ENCODE results near the gene SLMAP. TPM values are rescaled to one million over a fixed set of nuclear protein-coding genes. Genes with fewer than 3 reads are reported as not detected.

Gene SLMAP
- total RNA-seq, 1 experiment from 2014 or later: 49.2 TPM

DNA sequence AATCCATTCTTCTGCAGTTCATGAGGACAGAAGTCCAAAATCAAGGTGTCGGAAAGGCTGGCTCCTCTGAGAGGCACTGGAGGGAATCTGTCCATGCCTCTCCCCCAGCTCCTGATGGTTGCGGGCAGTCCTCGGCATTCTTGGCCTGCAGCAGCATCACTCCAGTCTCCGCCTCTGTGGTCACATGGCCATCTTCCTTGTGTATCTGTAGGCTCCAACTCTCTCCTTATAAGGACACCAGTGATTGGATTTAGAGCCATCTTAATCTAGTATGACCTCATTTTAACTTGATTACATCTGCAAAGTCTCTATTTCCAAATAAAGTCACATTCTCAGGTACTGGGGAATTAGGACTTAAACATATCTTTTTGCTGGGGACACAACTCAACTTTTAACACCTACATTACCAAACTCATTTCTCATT, 196.1 kb downstream of the SLMAP start:
- no TSS peak for BruUV-seq (replicated peaks)
- no peaks in the 10 kb centered on the region for H3K9me3 ChIP-seq (ENCODE audit: control insufficient read depth, insufficient read depth, low read depth, low read length)
- no peaks in the 10 kb centered on the region for H3K36me3 ChIP-seq (ENCODE audit: control insufficient read depth, insufficient read depth, low read length)
- TF ChIP-seq, protein P1, sequence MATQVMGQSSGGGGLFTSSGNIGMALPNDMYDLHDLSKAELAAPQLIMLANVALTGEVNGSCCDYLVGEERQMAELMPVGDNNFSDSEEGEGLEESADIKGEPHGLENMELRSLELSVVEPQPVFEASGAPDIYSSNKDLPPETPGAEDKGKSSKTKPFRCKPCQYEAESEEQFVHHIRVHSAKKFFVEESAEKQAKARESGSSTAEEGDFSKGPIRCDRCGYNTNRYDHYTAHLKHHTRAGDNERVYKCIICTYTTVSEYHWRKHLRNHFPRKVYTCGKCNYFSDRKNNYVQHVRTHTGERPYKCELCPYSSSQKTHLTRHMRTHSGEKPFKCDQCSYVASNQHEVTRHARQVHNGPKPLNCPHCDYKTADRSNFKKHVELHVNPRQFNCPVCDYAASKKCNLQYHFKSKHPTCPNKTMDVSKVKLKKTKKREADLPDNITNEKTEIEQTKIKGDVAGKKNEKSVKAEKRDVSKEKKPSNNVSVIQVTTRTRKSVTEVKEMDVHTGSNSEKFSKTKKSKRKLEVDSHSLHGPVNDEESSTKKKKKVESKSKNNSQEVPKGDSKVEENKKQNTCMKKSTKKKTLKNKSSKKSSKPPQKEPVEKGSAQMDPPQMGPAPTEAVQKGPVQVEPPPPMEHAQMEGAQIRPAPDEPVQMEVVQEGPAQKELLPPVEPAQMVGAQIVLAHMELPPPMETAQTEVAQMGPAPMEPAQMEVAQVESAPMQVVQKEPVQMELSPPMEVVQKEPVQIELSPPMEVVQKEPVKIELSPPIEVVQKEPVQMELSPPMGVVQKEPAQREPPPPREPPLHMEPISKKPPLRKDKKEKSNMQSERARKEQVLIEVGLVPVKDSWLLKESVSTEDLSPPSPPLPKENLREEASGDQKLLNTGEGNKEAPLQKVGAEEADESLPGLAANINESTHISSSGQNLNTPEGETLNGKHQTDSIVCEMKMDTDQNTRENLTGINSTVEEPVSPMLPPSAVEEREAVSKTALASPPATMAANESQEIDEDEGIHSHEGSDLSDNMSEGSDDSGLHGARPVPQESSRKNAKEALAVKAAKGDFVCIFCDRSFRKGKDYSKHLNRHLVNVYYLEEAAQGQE (IDR thresholded peaks at IDR 0.05; ENCODE audit: insufficient read depth in 1 of 2, low read depth in 2 of 2, low read length in 1 of 2): no peak
- no peak for TF ChIP-seq POLR2AphosphoS5 (IDR thresholded peaks at IDR 0.05; ENCODE audit: low read depth, low read length)
- ChIA-PET CTCF (no interaction called here), POLR2A (interaction anchor here (0.5 kb wide), 1 partner anchor 138 kb away, joined by 5 read pairs; no protein-coding TSS in a partner anchor)
- no peak for DNase-seq (ENCODE audit: low read depth, low spot score)
- no peak overlapping the region for H3K4me3 ChIP-seq (ENCODE audit: low read depth in 2 of 2, low read length in 2 of 2)
- peak overlapping the region; percentile 70 for H3K27ac ChIP-seq (ENCODE audit: low read length)
- peak; percentile 39; the same call in 1 of the 2 replicates for ATAC-seq
- no peaks in the 10 kb centered on the region for H3K27me3 ChIP-seq (ENCODE audit: control insufficient read depth, insufficient read depth, low read length)
- intact Hi-C loops (cut with micrococcal nuclease; ENCODE audit: unreplicated experiment): loop anchor here (10.0 kb wide), 1 partner anchor 223 kb away; no protein-coding TSS in a partner anchor
- peaks cover 18% of the 10 kb centered on the region for H3K4me1 ChIP-seq (ENCODE audit: control insufficient read depth, insufficient read depth, low read length)
- in situ Hi-C loops (cut with HindIII; ENCODE audit: low pct_unique_long_range_greater_than_20kb, low sequenced_read_pairs): no loop called here

DNA sequence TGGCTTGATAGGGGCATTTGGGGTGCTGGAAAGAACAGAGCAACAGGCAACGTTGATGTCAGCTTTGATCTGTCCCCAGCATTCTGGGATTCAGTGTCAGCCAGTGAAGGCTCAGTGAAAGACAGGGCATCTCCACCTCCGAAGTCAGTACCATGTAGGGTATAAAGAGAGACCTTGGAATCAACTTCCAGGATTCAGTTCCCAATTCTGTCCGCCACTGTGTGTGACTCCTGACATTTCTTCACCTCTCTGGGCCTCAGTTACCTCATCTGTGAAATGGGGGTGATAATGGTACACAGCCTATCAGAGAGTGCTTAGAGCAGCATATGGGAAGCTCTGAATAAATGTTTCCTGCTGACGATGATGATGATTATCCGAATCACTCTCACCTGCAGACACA, 196.5 kb downstream of the SLMAP start:
- ATAC-seq: no peak
- DNase-seq (ENCODE audit: low read depth, low spot score): no peak
- intact Hi-C loops (cut with micrococcal nuclease; ENCODE audit: unreplicated experiment) (loop anchor here (10.0 kb wide), 1 partner anchor 222 kb away; no protein-coding TSS in a partner anchor), in situ Hi-C loops (cut with HindIII; ENCODE audit: low pct_unique_long_range_greater_than_20kb, low sequenced_read_pairs) (no loop called here)
- Histone ChIP-seq H3K36me3 (ENCODE audit: control insufficient read depth, insufficient read depth, low read length) (no peaks in the 10 kb centered on the region), H3K4me1 (ENCODE audit: control insufficient read depth, insufficient read depth, low read length) (peaks cover 18% of the 10 kb centered on the region), H3K9me3 (ENCODE audit: control insufficient read depth, insufficient read depth, low read depth, low read length) (no peaks in the 10 kb centered on the region), H3K4me3 (ENCODE audit: low read depth in 2 of 2, low read length in 2 of 2) (no peak overlapping the region), H3K27ac (ENCODE audit: low read length) (peak overlapping the region; percentile 70), H3K27me3 (ENCODE audit: control insufficient read depth, insufficient read depth, low read length) (no peaks in the 10 kb centered on the region)
- CTCF ChIA-PET: interaction anchor here (0.6 kb wide), 1 partner anchor 199 kb away, joined by 3 read pairs; no protein-coding TSS in a partner anchor
- POLR2A ChIA-PET: interaction anchor here (0.6 kb wide), 1 partner anchor 897 kb away, joined by 3 read pairs; no protein-coding TSS in a partner anchor
- BruUV-seq (replicated peaks): no TSS peak
- no peak for TF ChIP-seq SIN3A (IDR thresholded peaks at IDR 0.05; ENCODE audit: borderline replicate concordance, insufficient read depth, low read depth, low read length)
- TF ChIP-seq, protein P2, sequence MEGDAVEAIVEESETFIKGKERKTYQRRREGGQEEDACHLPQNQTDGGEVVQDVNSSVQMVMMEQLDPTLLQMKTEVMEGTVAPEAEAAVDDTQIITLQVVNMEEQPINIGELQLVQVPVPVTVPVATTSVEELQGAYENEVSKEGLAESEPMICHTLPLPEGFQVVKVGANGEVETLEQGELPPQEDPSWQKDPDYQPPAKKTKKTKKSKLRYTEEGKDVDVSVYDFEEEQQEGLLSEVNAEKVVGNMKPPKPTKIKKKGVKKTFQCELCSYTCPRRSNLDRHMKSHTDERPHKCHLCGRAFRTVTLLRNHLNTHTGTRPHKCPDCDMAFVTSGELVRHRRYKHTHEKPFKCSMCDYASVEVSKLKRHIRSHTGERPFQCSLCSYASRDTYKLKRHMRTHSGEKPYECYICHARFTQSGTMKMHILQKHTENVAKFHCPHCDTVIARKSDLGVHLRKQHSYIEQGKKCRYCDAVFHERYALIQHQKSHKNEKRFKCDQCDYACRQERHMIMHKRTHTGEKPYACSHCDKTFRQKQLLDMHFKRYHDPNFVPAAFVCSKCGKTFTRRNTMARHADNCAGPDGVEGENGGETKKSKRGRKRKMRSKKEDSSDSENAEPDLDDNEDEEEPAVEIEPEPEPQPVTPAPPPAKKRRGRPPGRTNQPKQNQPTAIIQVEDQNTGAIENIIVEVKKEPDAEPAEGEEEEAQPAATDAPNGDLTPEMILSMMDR (IDR thresholded peaks at IDR 0.05): no peak
- TF ChIP-seq, protein P1 (IDR thresholded peaks at IDR 0.05; ENCODE audit: insufficient read depth in 1 of 2, low read depth in 2 of 2, low read length in 1 of 2): no peak
- TF ChIP-seq POLR2AphosphoS5 (IDR thresholded peaks at IDR 0.05; ENCODE audit: low read depth, low read length): no peak
- no peak for TF ChIP-seq TCF7L2 (IDR thresholded peaks at IDR 0.05; ENCODE audit: low read depth, low read length)
